Uterus (tissue), 2 donors: ENCODE measurements around the gene E2F7.

Experiments
- CTCF ChIP-seq, 4 experiments: fragments of 200-600 bp in 2 of 4; fragments of 450-650 bp in 2 of 4; sonication (generic) in 2 of 4; IDR thresholded peaks; one replicate each; pipeline ENCODE4 v1.5.1; 2016 to 2019; ENCODE audit warnings: antibody characterized with exemption in 4 of 4, mild to moderate bottlenecking in 2 of 4, moderate library complexity in 1 of 4
- POLR2A ChIP-seq, 2 donors: fragments of 450-650 bp; IDR thresholded peaks; one replicate each; pipeline ENCODE4 v1.6.1; 2016; ENCODE audit warnings: antibody characterized with exemption in 2 of 2, mild to moderate bottlenecking in 1 of 2, moderate library complexity in 1 of 2

- TF ChIP-seq POLR2A (IDR thresholded peaks at IDR 0.05) (no peak), CTCF (IDR thresholded peaks at IDR 0.05) (no peak)
Measured at GRCh38 chr12:77025782-77026314, 39.5 kb downstream of the E2F7 start.
